HEK293 (cell line): Measurements from ENCODE around the gene OR7A10.

Experiments
- CTCF ChIA-PET: fragments of 350-600 bp; formaldehyde crosslinking; extraction: SDS; loops from one replicate; lab custom pipeline; 2021; ENCODE audit warnings: antibody characterized with exemption; lab: Yijun Ruan, JAX
- POLR2A ChIA-PET: fragments of 300-600 bp; formaldehyde crosslinking; extraction: SDS; loops from one replicate; lab custom pipeline; 2020; ENCODE audit warnings: antibody characterized with exemption, inconsistent platforms; lab: Yijun Ruan, JAX
- H3K27ac ChIP-seq: fragments of 200-500 bp; sonication (Bioruptor generic); 2 replicates; pipeline ENCODE4 v1.5.1; 2014; ENCODE audit warnings: low read depth, low read length, control low read depth, inconsistent platforms; ENCODE audit errors: extremely low read depth
- H3K36me3 ChIP-seq, 2 experiments: fragments of 200-500 bp in 1 of 2; sonication (Bioruptor generic) in 1 of 2; 1 replicate in 1 of 2; 2 replicates in 1 of 2; pipeline ENCODE4 v1.5.1; 2014 to 2017; ENCODE audit warnings: inconsistent platforms in 2 of 2, low read length in 2 of 2; ENCODE audit not compliant: control insufficient read depth in 2 of 2, insufficient read depth in 1 of 2
- H3K4me1 ChIP-seq: fragments of 200-500 bp; sonication (Bioruptor generic); 2 replicates; pipeline ENCODE4 v1.5.1; 2014; ENCODE audit warnings: mild to moderate bottlenecking, low read length, inconsistent platforms; ENCODE audit not compliant: control insufficient read depth, insufficient read depth
- H3K4me3 ChIP-seq: 2 replicates; pipeline ENCODE4 v1.5.1; 2011; ENCODE audit warnings: low read depth, mild to moderate bottlenecking, control low read depth, low read length, moderate library complexity
- H3K9me3 ChIP-seq: fragments of 200-500 bp; sonication (Bioruptor generic); 2 replicates; pipeline ENCODE4 v1.5.1; 2014; ENCODE audit warnings: low read depth, low read length, inconsistent platforms; ENCODE audit not compliant: control insufficient read depth, insufficient read depth
- BCL11A ChIP-seq: fragments of 450-650 bp; formaldehyde crosslinking; IDR thresholded peaks from 2 replicates; pipeline ENCODE4 v1.5.1; 2016; ENCODE audit warnings: low read depth, missing biosample characterization, missing genetic modification characterization
- EGR2 ChIP-seq: fragments of 450-650 bp; formaldehyde crosslinking; IDR thresholded peaks from 2 replicates; pipeline ENCODE4 v1.5.1; 2016; ENCODE audit warnings: low read depth, missing biosample characterization, missing genetic modification characterization
- KLF16 ChIP-seq: fragments of 450-650 bp; formaldehyde crosslinking; IDR thresholded peaks from 2 replicates; pipeline ENCODE4 v1.5.1; 2017; ENCODE audit warnings: missing biosample characterization, missing genetic modification characterization
- KLF8 ChIP-seq: fragments of 450-650 bp; formaldehyde crosslinking; IDR thresholded peaks from 2 replicates; pipeline ENCODE4 v1.5.1; 2016; ENCODE audit warnings: missing biosample characterization, missing genetic modification characterization
- ZBTB8A ChIP-seq: fragments of 450-650 bp; formaldehyde crosslinking; IDR thresholded peaks from 2 replicates; pipeline ENCODE4 v1.5.1; 2016; ENCODE audit warnings: missing biosample characterization, missing genetic modification characterization
- ZEB2 ChIP-seq: fragments of 450-650 bp; formaldehyde crosslinking; IDR thresholded peaks from 2 replicates; pipeline ENCODE4 v1.5.1; 2016; ENCODE audit warnings: missing biosample characterization, missing genetic modification characterization
- ZNF121 ChIP-seq: fragments of 450-650 bp; formaldehyde crosslinking; IDR thresholded peaks from 2 replicates; pipeline ENCODE4 v1.5.1; 2016; ENCODE audit warnings: missing biosample characterization, missing genetic modification characterization
- ZNF146 ChIP-seq: fragments of 450-650 bp; formaldehyde crosslinking; IDR thresholded peaks from 2 replicates; pipeline ENCODE4 v1.5.1; 2016; ENCODE audit warnings: missing biosample characterization, missing genetic modification characterization
- ZNF169 ChIP-seq: fragments of 450-650 bp; formaldehyde crosslinking; IDR thresholded peaks from 2 replicates; pipeline ENCODE4 v1.5.1; 2016; ENCODE audit warnings: missing biosample characterization, missing genetic modification characterization
- ZNF239 ChIP-seq: fragments of 450-650 bp; formaldehyde crosslinking; IDR thresholded peaks from 2 replicates; pipeline ENCODE4 v1.5.1; 2016; ENCODE audit warnings: missing biosample characterization, missing genetic modification characterization
- ZNF302 ChIP-seq: fragments of 450-650 bp; formaldehyde crosslinking; IDR thresholded peaks from 2 replicates; pipeline ENCODE4 v1.5.1; 2016; ENCODE audit warnings: missing biosample characterization, missing genetic modification characterization, low read depth
- ZNF501 ChIP-seq: fragments of 450-650 bp; formaldehyde crosslinking; IDR thresholded peaks from 2 replicates; pipeline ENCODE4 v1.5.1; 2016; ENCODE audit warnings: missing biosample characterization, missing genetic modification characterization
- ZNF514 ChIP-seq: fragments of 450-650 bp; formaldehyde crosslinking; IDR thresholded peaks from 2 replicates; pipeline ENCODE4 v1.5.1; 2016; ENCODE audit warnings: missing biosample characterization, missing genetic modification characterization
- ZNF596 ChIP-seq: fragments of 450-650 bp; IDR thresholded peaks from 2 replicates; pipeline ENCODE4 v1.5.0; 2018; ENCODE audit warnings: missing biosample characterization, mild to moderate bottlenecking, missing genetic modification characterization, moderate library complexity
- ZNF629 ChIP-seq: fragments of 450-650 bp; formaldehyde crosslinking; IDR thresholded peaks from 2 replicates; pipeline ENCODE4 v1.5.1; 2017; ENCODE audit warnings: missing biosample characterization, missing genetic modification characterization
- ZNF777 ChIP-seq: fragments of 450-650 bp; formaldehyde crosslinking; IDR thresholded peaks from 2 replicates; pipeline ENCODE4 v1.5.1; 2017; ENCODE audit warnings: missing biosample characterization, missing genetic modification characterization, borderline replicate concordance
- ZNF792 ChIP-seq: fragments of 450-650 bp; formaldehyde crosslinking; IDR thresholded peaks from 2 replicates; pipeline ENCODE4 v1.5.1; 2016; ENCODE audit warnings: missing biosample characterization, missing genetic modification characterization
- ZNF830 ChIP-seq: fragments of 450-650 bp; IDR thresholded peaks from 2 replicates; pipeline ENCODE4 v1.5.0; 2018; ENCODE audit warnings: missing biosample characterization, missing genetic modification characterization, low read depth, mild to moderate bottlenecking, moderate library complexity
- ZNF843 ChIP-seq: fragments of 450-650 bp; formaldehyde crosslinking; IDR thresholded peaks from 2 replicates; pipeline ENCODE4 v1.5.1; 2016; ENCODE audit warnings: missing biosample characterization, missing genetic modification characterization
- ZSCAN23 ChIP-seq: fragments of 450-650 bp; formaldehyde crosslinking; IDR thresholded peaks from 2 replicates; pipeline ENCODE4 v1.5.1; 2016; ENCODE audit warnings: missing biosample characterization, missing genetic modification characterization
- TF ChIP-seq, protein P1 (sequence below): fragments of 450-650 bp; formaldehyde crosslinking; IDR thresholded peaks from 2 replicates; pipeline ENCODE4 v1.5.1; 2017; ENCODE audit warnings: missing biosample characterization, missing genetic modification characterization
- TF ChIP-seq, protein P2 (sequence below): fragments of 450-650 bp; formaldehyde crosslinking; IDR thresholded peaks from 2 replicates; pipeline ENCODE4 v1.5.1; 2017; ENCODE audit warnings: missing biosample characterization, mild to moderate bottlenecking, missing genetic modification characterization, moderate library complexity
- TF ChIP-seq, protein P3 (sequence below): fragments of 450-650 bp; IDR thresholded peaks from 2 replicates; pipeline ENCODE4 v1.5.1; 2018; ENCODE audit warnings: missing biosample characterization, missing genetic modification characterization
- TF ChIP-seq, protein P4 (sequence below): fragments of 450-650 bp; formaldehyde crosslinking; conservative IDR thresholded peaks from 2 replicates; pipeline ENCODE4 v1.5.1; 2016; ENCODE audit warnings: low read depth, missing biosample characterization, missing genetic modification characterization

Gene OR7A10

DNA sequence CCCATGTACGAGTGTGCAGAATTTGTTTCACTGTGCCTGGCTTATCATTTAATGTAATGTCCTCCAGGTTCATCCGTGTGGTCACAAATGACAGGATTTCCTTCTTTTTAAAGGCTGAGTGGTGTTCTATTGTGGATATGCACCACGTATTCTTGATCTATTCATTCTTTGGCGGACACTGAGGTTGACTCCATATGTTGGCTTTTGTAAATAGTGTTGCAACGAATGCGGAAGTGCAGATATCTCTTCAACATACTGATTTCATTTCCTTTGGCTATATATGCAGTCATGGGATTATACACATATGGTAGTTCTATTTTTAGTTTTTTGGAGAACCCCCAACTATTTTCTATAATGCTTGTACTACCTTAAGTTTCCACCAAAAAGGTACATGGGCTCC lies 26.8 kb downstream of the OR7A10 start:
- no peaks in the 10 kb centered on the region for H3K4me1 ChIP-seq
- H3K9me3 ChIP-seq, result no peaks in the 10 kb centered on the region
- H3K4me3 ChIP-seq, result no peak overlapping the region
- H3K27ac ChIP-seq, result no peak overlapping the region
- no peaks in the 10 kb centered on the region for H3K36me3 ChIP-seq
- ChIA-PET POLR2A (no interaction called here), CTCF (no interaction called here)
- TF ChIP-seq ZSCAN23 (tag by site-specific recombination), result no peak
- TF ChIP-seq ZNF830 (tag by site-specific recombination), result no peak
- no peak for TF ChIP-seq ZNF596 (tag by site-specific recombination)
- no peak for TF ChIP-seq ZNF239 (tag by site-specific recombination)
- no peak for TF ChIP-seq ZEB2 (tag by site-specific recombination)

DNA sequence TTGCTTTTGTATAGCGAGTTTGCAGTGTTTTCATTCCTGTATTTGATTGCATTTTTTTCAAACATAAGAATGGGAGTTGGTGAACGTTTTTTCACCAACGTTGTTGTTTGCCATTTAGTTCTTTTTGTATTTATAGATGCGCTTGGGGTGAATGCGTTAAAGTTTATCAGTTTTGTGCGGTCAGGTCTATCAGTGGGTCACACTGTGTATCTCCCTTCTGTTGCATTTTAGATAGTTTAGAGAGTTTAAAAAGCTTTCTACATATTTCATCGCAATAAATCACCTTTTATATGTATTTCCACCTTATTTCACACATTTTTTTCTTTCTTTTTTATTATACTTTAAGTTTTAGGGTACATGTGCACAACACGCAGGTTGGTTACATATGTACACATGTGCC lies 30.1 kb downstream of the OR7A10 start:
- H3K4me1 ChIP-seq, result no peaks in the 10 kb centered on the region
- no peak overlapping the region for H3K27ac ChIP-seq
- ChIA-PET CTCF (interaction anchor here (0.6 to 0.9 kb wide), 2 partner anchors 32 to 159 kb away, joined by 3 to 4 read pairs; no protein-coding TSS in a partner anchor), POLR2A (no interaction called here)
- H3K9me3 ChIP-seq, result no peaks in the 10 kb centered on the region
- H3K4me3 ChIP-seq, result no peak overlapping the region
- no peak for TF ChIP-seq ZNF843
- TF ChIP-seq ZNF629, result no peak
- TF ChIP-seq ZNF169, result no peak
- TF ChIP-seq ZBTB8A (tag by site-specific recombination), result no peak
- no peak for TF ChIP-seq ZNF302 (tag by site-specific recombination)
- no peak for TF ChIP-seq KLF16 (tag by site-specific recombination)
- TF ChIP-seq ZNF121, result no peak
- TF ChIP-seq ZNF501 (tag by site-specific recombination), result no peak
- TF ChIP-seq ZNF777 (tag by site-specific recombination), result no peak
- TF ChIP-seq BCL11A (tag by site-specific recombination), result no peak
- TF ChIP-seq, protein P1, sequence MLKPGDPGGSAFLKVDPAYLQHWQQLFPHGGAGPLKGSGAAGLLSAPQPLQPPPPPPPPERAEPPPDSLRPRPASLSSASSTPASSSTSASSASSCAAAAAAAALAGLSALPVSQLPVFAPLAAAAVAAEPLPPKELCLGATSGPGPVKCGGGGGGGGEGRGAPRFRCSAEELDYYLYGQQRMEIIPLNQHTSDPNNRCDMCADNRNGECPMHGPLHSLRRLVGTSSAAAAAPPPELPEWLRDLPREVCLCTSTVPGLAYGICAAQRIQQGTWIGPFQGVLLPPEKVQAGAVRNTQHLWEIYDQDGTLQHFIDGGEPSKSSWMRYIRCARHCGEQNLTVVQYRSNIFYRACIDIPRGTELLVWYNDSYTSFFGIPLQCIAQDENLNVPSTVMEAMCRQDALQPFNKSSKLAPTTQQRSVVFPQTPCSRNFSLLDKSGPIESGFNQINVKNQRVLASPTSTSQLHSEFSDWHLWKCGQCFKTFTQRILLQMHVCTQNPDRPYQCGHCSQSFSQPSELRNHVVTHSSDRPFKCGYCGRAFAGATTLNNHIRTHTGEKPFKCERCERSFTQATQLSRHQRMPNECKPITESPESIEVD (tag by site-specific recombination), result no peak
- TF ChIP-seq KLF8 (tag by site-specific recombination), result no peak
- TF ChIP-seq, protein P2, sequence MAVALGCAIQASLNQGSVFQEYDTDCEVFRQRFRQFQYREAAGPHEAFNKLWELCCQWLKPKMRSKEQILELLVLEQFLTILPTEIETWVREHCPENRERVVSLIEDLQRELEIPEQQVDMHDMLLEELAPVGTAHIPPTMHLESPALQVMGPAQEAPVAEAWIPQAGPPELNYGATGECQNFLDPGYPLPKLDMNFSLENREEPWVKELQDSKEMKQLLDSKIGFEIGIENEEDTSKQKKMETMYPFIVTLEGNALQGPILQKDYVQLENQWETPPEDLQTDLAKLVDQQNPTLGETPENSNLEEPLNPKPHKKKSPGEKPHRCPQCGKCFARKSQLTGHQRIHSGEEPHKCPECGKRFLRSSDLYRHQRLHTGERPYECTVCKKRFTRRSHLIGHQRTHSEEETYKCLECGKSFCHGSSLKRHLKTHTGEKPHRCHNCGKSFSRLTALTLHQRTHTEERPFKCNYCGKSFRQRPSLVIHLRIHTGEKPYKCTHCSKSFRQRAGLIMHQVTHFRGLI (tag by site-specific recombination), result no peak
- no peak for TF ChIP-seq ZNF514 (tag by site-specific recombination)
- H3K36me3 ChIP-seq, result no peaks in the 10 kb centered on the region

DNA sequence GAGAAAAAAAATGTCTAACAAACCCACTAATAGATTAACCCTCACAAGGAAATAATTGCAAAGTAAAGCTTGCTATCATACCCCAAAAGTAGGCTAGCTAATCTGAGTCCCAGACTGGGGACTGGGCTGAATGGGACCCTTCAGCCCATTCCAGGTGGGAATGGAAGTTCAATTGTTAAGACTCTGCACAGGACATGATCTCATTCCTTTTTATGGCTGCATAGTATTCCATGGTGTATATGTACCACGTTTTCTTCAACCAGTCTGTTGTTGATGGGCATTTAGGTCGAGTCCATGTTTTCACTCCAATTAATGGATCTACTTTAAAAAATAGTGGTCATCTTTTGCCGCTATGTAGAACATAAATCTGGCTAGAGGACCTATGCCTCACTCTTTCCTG lies 31.7 kb downstream of the OR7A10 start:
- no peak overlapping the region for H3K27ac ChIP-seq
- TF ChIP-seq, protein P3, sequence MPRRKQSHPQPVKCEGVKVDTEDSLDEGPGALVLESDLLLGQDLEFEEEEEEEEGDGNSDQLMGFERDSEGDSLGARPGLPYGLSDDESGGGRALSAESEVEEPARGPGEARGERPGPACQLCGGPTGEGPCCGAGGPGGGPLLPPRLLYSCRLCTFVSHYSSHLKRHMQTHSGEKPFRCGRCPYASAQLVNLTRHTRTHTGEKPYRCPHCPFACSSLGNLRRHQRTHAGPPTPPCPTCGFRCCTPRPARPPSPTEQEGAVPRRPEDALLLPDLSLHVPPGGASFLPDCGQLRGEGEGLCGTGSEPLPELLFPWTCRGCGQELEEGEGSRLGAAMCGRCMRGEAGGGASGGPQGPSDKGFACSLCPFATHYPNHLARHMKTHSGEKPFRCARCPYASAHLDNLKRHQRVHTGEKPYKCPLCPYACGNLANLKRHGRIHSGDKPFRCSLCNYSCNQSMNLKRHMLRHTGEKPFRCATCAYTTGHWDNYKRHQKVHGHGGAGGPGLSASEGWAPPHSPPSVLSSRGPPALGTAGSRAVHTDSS (tag by site-specific recombination), result no peak
- TF ChIP-seq ZNF792 (no peak), ZNF146 (peak; percentile 55; the same call in 1 of the 2 replicates), EGR2 (tag by site-specific recombination) (no peak)
- TF ChIP-seq, protein P4, sequence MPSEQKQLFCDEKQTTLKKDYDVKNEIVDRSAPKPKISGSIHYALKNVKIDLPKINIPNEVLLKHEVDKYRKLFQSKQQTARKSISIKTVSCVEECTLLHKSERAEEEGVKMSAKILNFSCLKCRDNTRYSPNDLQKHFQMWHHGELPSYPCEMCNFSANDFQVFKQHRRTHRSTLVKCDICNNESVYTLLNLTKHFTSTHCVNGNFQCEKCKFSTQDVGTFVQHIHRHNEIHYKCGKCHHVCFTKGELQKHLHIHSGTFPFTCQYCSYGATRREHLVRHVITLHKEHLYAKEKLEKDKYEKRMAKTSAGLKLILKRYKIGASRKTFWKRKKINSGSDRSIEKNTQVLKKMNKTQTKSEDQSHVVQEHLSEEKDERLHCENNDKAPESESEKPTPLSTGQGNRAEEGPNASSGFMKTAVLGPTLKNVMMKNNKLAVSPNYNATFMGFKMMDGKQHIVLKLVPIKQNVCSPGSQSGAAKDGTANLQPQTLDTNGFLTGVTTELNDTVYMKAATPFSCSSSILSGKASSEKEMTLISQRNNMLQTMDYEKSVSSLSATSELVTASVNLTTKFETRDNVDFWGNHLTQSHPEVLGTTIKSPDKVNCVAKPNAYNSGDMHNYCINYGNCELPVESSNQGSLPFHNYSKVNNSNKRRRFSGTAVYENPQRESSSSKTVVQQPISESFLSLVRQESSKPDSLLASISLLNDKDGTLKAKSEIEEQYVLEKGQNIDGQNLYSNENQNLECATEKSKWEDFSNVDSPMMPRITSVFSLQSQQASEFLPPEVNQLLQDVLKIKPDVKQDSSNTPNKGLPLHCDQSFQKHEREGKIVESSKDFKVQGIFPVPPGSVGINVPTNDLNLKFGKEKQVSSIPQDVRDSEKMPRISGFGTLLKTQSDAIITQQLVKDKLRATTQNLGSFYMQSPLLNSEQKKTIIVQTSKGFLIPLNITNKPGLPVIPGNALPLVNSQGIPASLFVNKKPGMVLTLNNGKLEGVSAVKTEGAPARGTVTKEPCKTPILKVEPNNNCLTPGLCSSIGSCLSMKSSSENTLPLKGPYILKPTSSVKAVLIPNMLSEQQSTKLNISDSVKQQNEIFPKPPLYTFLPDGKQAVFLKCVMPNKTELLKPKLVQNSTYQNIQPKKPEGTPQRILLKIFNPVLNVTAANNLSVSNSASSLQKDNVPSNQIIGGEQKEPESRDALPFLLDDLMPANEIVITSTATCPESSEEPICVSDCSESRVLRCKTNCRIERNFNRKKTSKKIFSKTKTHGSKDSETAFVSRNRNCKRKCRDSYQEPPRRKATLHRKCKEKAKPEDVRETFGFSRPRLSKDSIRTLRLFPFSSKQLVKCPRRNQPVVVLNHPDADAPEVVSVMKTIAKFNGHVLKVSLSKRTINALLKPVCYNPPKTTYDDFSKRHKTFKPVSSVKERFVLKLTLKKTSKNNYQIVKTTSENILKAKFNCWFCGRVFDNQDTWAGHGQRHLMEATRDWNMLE (tag by site-specific recombination), result no peak
- no peaks in the 10 kb centered on the region for H3K36me3 ChIP-seq
- H3K9me3 ChIP-seq, result no peaks in the 10 kb centered on the region
- no peak overlapping the region for H3K4me3 ChIP-seq
- H3K4me1 ChIP-seq, result no peaks in the 10 kb centered on the region
- POLR2A ChIA-PET, result no interaction called here
- CTCF ChIA-PET, result no interaction called here
